Smooth muscle cell of the brain vasculature (primary cell): ENCODE measurements around the gene PCSK6.

Experiments used
- DNase-seq: peaks from one replicate; pipeline ENCODE4 v3.0.0-alpha.2; 2012; ENCODE audit warnings: low read depth, low spot score

Gene PCSK6

GRCh38 chr15:101277038-101277822 lies 212.3 kb downstream of the PCSK6 start, which contains the start of gene SELENOS:
TSS of gene SELENOS (minus strand) at chr15:101277485. CDS start at chr15:101277417, 68 bp downstream.
- DNase-seq: no peak

GRCh38 chr15:101276501-101277037 lies 212.9 kb downstream of the PCSK6 start:
- DNase-seq: no peak

DNA sequence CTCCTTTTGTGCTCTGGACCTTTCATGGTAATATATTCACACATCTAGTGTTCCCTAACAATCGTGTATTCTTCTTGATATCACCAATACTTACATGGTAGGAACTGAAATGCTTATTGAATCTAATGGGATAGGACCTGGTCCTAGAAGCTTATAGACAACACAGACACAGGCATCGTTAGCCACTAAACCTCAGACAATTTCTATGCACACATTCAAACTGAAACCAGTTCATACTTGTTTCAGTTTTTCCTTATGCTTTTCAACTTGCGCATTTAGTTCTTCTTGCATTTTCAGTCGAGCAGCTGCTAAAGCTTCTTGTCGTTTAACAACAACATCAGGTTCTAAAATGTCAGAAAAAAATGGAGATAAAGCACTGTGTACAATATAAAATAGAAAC lies 214.5 kb downstream of the PCSK6 start:
- DNase-seq: no peak

DNA sequence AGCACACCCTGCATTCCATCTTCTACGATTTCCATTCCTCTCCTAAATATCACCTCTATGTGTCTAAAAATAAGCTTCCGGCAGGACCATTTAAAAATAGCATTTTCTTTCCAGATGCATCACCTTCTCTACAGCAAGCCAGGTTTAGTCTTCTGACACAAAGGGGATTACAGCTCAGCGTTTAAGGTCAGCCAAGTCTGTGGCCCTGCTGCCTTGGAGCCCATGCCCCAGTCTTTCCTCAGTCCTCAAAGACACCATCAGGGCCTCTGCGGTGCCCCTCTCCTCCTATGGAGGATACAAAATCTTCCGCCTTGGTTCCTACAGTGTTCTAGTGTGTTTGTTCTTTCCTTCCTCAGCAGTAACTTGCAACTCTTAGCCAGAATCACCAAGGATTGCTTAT lies 216.0 kb downstream of the PCSK6 start:
- no peak for DNase-seq

DNA sequence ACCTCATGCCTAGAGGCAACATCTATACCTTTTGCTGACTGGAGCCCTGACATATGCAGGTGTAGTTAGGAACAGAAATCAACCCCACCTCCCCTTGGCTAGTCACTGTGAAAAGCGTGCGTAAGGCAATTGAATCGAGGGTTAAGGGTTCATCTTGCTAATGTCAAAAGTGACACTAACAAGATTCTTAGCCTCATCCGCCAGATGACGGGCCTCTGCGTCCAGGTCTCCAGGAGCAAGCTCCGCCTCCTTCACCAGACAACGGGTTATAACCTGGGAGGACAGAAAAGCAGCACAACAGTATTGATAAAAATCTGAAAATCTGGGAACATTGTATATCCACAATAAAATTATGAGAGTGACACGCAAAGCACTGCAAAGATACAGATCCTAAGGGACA lies 216.9 kb downstream of the PCSK6 start:
- DNase-seq: no peak

- DNase-seq: no peak
Measured at GRCh38 chr15:101269479-101270223, 219.9 kb downstream of the PCSK6 start.

DNA sequence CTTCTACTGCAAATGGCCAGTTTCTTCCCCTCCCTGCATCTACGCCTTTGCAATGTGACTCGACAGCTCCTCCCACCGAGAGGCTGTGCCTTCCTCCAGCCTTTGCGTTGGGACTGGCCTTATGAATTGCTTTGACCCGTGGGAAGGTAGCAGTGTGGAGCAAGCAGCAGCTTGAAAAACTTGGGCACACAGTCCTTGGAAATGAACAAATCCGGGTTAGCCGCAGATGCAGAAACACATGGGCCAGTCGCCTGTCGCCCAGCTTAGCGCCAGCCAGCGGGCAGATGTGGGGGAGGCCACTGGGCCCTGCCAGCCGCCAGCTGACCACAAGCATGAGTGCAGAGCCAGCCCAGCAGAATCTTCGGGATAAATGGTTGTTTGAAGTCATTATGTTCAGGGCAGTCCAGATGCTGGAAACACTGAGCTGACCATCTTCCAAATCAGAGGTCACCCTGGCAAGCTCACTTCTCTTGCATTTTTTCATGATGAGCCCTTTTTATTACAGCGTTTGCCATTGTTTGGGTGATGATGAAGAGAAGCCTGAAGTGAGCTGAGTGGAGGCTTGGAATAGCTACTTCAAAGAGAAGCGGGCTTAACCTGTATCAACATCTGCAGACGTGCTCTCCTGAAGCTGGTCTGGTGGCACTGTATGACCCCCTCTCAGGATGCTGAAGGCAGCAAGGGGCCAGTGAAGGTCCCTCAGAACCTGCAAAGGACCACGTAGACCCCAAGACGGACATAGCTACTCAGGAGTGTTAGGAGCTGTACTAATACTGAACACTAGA lies 222.0 kb downstream of the PCSK6 start:
- DNase-seq: no peak

GRCh38 chr15:101266787-101267186 lies 222.7 kb downstream of the PCSK6 start:
- DNase-seq: no peak

GRCh38 chr15:101266034-101266433 lies 223.5 kb downstream of the PCSK6 start:
- no peak for DNase-seq

DNA sequence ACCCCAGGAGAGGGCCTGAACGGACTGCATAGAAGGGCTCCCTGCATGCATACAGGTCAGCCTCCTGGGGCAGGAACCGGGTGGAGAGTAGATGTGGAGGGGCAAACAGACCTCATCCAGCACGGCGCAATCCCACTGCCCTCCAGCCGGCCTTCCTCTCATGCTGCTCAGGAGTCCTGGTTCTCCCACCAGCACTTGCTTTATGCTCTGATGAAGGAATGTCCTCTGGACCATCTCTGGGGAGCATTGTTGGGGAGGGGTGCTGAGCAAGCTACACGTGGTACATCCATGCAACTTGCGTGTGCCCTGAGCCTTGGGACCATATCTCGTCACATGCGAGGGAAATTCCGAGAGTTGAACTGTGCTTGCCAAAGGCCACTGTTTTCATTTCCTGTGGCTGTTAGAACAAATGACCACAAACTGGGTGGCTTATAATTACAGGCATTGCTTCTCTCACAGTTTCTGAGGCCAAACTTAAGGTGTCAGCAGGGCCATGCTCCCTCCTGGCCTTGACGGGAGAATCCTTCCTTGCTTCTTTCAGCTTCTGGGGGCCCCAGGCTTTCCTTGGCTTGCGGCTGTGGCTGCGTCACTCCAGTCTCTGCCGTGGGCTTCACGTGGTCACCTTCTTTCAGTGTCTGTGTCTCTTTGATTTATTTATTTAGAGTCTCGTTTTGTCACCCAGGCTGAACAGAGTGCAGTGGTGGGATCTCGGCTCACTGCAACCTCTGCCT lies 224.4 kb downstream of the PCSK6 start:
- DNase-seq: no peak

DNA sequence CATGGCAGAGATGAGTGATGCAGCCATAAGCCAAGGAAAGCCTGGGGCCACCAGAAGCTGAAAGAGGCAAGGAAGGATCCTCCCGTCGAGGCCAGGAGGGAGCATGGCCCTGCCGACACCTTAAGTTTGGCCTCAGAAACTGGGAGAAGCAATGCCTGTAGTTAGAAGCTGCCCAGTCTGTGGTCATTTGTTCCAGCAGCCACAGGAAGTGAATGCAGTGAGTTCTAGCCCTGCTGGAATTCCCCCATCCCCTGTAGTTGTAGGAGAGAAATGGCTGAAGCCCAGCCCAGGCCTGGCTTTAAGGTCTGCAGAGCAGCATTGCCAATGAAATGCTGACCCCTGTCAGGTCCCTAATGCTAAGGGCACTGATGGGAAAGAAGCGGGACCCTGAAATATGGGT lies 225.5 kb downstream of the PCSK6 start:
- no peak for DNase-seq

GRCh38 chr15:101262551-101262950 lies 227.0 kb downstream of the PCSK6 start:
- no peak for DNase-seq

GRCh38 chr15:101258238-101259144 lies 231.0 kb downstream of the PCSK6 start:
- DNase-seq: peak; percentile 67

- no peak for DNase-seq
Measured at GRCh38 chr15:101256757-101257156, 232.8 kb downstream of the PCSK6 start.

GRCh38 chr15:101255615-101256241 lies 233.8 kb downstream of the PCSK6 start:
- peak; percentile 69 for DNase-seq

DNA sequence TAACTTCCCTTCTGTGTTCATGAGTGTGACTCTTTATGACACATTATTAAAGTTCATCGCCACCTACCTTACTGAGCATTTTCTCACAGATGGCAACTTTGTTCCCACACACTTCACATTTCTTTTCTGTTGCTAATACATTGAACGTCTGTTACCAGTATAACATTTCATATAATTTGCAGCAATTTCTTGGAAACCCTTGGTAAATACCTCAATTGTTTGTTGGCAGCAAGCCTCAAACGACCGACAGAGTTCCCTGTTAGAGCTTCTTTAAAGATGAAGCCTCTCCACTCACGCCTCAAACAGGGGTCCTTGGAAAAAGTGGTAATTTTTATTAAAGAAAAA lies 234.5 kb downstream of the PCSK6 start:
- no peak for DNase-seq

GRCh38 chr15:101254157-101255050 lies 235.1 kb downstream of the PCSK6 start:
- DNase-seq: no peak
